Measurements from ENCODE around the gene PPP1R36.

- no peak for TF ChIP-seq CTCF (IDR thresholded peaks at IDR 0.05)
- no peak for TF ChIP-seq POLR2AphosphoS5 (IDR thresholded peaks at IDR 0.05)
Observed at GRCh38 chr14:64581363-64581762, 31.6 kb downstream of the PPP1R36 start.

Measured in upper lobe of left lung (tissue), 4 donors.